Effector memory CD8-positive, alpha-beta T cell (primary cell): ENCODE data around the gene LDLRAD4.

Experiments used
- ATAC-seq: fragments of 150-1000 bp; cut with Tn5 transposase; replicated peaks from 2 replicates; pipeline ENCODE4 v1.10.0; 2021; ENCODE audit warnings: mild to moderate bottlenecking, moderate library complexity
- DNase-seq, 3 experiments: peaks; one replicate each; pipeline ENCODE4 v3.0.0; 2021
- H3K27ac Mint-ChIP-seq, 2 donors: one replicate each; pipeline ENCODE4 v1.8.0; 2022; ENCODE audit warnings: mild to moderate bottlenecking in 2 of 2, mixed read lengths in 2 of 2, moderate library complexity in 2 of 2
- H3K27me3 Mint-ChIP-seq, 2 donors: one replicate each; pipeline ENCODE4 v1.8.0; 2022; ENCODE audit warnings: mixed read lengths in 2 of 2
- H3K36me3 Mint-ChIP-seq: one replicate; pipeline ENCODE4 v1.8.0; 2022; ENCODE audit warnings: mild to moderate bottlenecking, moderate library complexity, mixed read lengths; ENCODE audit not compliant: insufficient read depth
- H3K4me1 Mint-ChIP-seq, 2 donors: one replicate each; pipeline ENCODE4 v1.8.0; 2022; ENCODE audit warnings: low read depth in 2 of 2, mixed read lengths in 2 of 2
- H3K4me3 Mint-ChIP-seq, 2 donors: one replicate each; pipeline ENCODE4 v1.8.0; 2022; ENCODE audit warnings: mild to moderate bottlenecking in 2 of 2, mixed read lengths in 2 of 2, moderate library complexity in 2 of 2
- H3K9me3 Mint-ChIP-seq, 2 donors: one replicate each; pipeline ENCODE4 v1.8.0; 2022; ENCODE audit warnings: mixed read lengths in 2 of 2

The LDLRAD4 gene

DNA sequence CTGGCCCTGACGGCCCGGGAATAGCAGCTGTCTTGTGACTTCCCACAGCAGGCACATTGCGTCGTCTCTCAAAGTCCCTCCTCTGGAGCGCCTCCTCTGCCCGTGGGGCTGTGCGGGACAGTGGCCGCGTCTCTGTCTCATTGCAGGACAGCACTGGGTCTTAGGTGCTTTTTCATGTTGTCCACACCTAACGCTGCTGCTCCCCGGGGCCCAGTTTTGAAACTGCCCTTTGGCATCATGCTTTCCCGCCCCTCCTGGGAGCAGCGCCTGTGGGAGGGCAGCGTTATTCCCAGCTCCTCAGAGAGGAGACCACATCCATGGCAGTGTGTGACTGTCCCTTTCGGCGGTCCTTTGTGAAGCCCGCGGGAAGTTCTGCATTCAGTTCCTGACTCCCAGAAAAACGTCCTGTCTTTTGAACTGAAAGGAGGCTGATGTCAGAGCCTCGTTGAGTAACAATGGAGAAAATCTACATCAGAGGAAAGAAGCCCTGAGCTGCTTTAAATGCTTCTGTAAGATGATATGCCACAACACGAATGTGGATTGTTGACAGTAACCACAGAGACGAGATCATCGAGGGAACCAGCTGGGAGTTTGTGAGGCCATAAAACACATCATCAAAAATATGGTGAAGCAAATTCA, 281.8 kb downstream of the LDLRAD4 start:
- DNase-seq (no peak), ATAC-seq (no peak)
- peaks cover 16 to 17% of the 10 kb centered on the region in 2 donors for H3K4me1 Mint-ChIP-seq
- H3K4me3 Mint-ChIP-seq, result no peak overlapping the region
- no peaks in the 10 kb centered on the region for H3K36me3 Mint-ChIP-seq
- H3K27ac Mint-ChIP-seq, result no peak overlapping the region
- peaks cover 5 to 9% of the 10 kb centered on the region in 2 donors for H3K9me3 Mint-ChIP-seq
- H3K27me3 Mint-ChIP-seq, result no peaks in the 10 kb centered on the region

DNA sequence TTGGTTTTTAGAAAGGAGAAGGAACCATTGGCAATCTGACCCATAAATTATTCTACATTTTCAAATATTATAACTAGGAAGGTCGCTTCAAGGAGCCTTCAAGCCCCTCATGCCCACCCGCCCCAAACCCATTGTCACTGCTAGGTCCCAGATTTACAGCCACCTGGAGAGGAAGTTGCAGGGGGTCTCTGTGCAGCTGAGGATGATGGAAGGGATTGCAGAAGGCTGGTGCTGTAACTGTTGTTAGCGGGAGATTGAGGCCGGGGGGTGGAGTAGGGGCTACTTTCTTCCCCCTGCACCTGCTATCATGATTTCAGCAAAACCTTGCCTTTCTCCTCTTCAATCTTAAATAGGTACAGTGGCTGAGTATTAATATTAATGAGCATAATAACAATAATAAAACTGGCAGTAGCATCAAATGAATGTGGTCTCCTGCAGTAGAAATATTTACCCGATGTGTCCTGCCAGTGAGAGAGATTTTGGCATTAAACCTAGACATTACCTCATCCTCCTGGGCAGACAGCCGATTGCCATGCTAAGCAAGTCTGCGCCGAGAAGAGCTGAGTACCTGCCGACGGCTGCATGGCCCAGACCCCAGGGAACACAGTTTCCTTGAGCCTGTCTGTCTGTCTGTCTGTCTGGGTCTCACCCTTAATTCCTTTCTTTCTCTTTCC, 282.4 kb downstream of the LDLRAD4 start:
- H3K36me3 Mint-ChIP-seq, result no peaks in the 10 kb centered on the region
- no peak overlapping the region for H3K27ac Mint-ChIP-seq
- no peak overlapping the region for H3K4me3 Mint-ChIP-seq
- DNase-seq, result no peak
- ATAC-seq, result no peak
- H3K9me3 Mint-ChIP-seq, result peaks cover 5 to 9% of the 10 kb centered on the region in 2 donors
- peaks cover 14 to 17% of the 10 kb centered on the region in 2 donors for H3K4me1 Mint-ChIP-seq
- no peaks in the 10 kb centered on the region for H3K27me3 Mint-ChIP-seq

DNA sequence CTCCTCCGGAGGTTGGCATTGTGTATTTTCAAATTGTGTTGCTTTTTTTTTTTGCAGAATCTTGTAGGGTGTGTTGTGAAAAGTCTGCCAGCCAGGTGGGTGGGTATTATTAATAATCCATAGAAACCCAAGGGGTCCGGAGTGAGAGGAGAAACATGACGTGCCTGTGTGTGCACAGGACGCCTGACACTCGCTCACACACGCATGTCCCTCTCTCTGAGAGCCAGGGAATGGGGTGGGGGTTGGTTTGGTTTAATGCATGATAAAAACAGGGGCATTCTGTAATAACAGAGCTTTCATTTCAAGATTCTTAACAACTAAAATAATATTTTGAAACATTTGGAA, 283.0 kb downstream of the LDLRAD4 start:
- peaks cover 11 to 16% of the 10 kb centered on the region in 2 donors for H3K4me1 Mint-ChIP-seq
- H3K9me3 Mint-ChIP-seq, result peaks cover 5 to 9% of the 10 kb centered on the region in 2 donors
- no peak overlapping the region for H3K27ac Mint-ChIP-seq
- ATAC-seq (no peak), DNase-seq (no peak)
- no peak overlapping the region for H3K4me3 Mint-ChIP-seq
- no peaks in the 10 kb centered on the region for H3K36me3 Mint-ChIP-seq
- no peaks in the 10 kb centered on the region for H3K27me3 Mint-ChIP-seq

DNA sequence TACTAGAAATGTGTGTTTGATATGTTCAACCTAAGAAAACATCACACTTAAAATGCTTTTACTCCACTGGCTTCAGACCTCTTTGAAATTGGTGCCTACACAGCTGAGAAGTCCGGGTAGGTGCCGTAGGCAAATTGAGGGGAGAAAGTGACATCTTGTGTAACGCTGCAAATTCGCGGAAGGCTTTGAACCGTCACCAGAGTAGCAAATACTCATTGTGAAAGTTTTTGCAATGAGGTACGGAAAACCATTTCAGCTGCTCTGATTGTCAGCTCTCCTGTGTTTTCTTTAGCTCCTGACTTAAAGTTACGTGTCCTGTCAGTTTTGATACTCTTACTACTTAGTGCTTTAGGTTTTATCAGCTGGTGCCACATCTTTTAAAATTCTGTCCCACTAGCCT, 283.3 kb downstream of the LDLRAD4 start:
- ATAC-seq (no peak), DNase-seq (no peak)
- no peaks in the 10 kb centered on the region for H3K36me3 Mint-ChIP-seq
- peak overlapping the region in 1 of 2 donors; percentile 2 for H3K27ac Mint-ChIP-seq
- no peaks in the 10 kb centered on the region for H3K27me3 Mint-ChIP-seq
- no peak overlapping the region for H3K4me3 Mint-ChIP-seq
- H3K9me3 Mint-ChIP-seq, result peaks cover 5 to 9% of the 10 kb centered on the region in 2 donors
- H3K4me1 Mint-ChIP-seq, result peaks cover 11 to 16% of the 10 kb centered on the region in 2 donors

DNA sequence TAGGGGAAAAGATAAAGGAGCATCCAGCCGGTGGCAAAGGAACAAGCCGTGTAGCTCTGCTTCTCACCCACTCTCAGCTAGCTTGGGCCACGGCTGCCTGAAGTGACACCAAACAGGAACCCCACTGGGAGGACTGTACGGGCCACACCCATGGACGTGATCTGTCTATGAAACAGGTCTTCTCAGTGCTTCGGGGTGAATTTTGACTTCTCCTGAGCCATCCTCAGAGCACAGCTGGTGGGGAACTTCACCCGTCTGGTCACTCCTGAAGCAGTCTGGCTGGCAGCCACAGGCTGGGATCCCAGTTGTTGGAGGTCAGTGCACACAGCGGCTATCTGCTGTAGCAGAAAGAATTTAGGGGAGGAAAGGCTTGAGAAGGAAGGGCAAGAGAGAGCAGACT, 284.0 kb downstream of the LDLRAD4 start:
- Mint-ChIP-seq H3K27ac (peak overlapping the region in 1 of 2 donors; percentile 2), H3K4me1 (peaks cover 11 to 16% of the 10 kb centered on the region in 2 donors), H3K27me3 (no peaks in the 10 kb centered on the region), H3K4me3 (no peak overlapping the region), H3K36me3 (no peaks in the 10 kb centered on the region), H3K9me3 (peaks cover 5 to 9% of the 10 kb centered on the region in 2 donors)
- DNase-seq (no peak), ATAC-seq (no peak)

DNA sequence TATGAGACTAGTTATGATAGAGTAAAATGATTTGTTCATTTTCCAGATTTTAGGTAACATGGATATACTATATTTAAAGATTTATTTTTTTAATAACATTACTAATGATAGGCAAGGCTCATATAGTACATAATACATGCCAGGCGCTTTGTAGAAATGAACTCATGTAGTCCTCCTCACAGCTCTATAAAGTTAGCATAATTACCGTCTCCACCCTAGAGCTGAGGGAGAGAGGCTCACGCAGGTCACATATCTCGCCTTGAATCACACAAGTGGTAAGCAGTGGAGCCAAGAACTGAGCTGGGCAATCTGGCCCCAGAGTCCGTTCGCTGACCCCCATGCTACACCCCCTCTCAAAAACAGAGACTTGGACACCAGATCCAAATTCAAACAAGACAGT, 285.3 kb downstream of the LDLRAD4 start:
- H3K4me3 Mint-ChIP-seq, result no peak overlapping the region
- peaks cover 5 to 9% of the 10 kb centered on the region in 2 donors for H3K9me3 Mint-ChIP-seq
- ATAC-seq (no peak), DNase-seq (no peak)
- no peaks in the 10 kb centered on the region for H3K27me3 Mint-ChIP-seq
- H3K36me3 Mint-ChIP-seq, result no peaks in the 10 kb centered on the region
- H3K27ac Mint-ChIP-seq, result no peak overlapping the region
- peaks cover 12 to 16% of the 10 kb centered on the region in 2 donors for H3K4me1 Mint-ChIP-seq

DNA sequence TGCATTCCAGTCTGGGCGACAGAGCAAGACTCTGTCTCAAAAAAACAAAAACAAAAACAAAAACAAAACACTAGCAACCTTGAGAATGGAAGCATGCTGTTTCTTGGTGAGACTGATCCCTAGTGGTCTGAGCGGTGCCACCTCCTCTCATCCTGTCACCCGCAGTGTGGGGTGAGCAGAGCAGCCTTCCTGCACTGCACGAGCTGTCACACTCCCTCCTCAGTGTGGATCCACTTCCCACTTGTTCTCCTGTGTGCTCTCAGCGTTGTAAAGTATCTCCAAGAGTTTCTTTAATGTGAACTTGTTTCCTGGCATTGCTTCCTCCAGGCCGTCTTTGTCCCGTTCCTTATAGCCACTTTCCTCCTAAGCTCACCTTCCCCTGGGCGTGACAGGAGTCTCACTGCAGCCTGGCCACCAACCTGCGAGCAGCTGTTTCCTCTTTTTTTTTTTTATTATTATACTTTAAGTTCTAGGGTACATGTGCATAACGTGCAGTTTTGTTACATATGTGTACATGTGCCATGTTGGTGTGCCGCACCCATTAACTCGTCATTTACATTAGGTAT, 287.3 kb downstream of the LDLRAD4 start:
- Mint-ChIP-seq H3K27me3 (no peaks in the 10 kb centered on the region), H3K9me3 (no peaks in the 10 kb centered on the region), H3K4me1 (peaks cover 14 to 19% of the 10 kb centered on the region in 2 donors), H3K4me3 (no peak overlapping the region), H3K27ac (no peak overlapping the region), H3K36me3 (no peaks in the 10 kb centered on the region)
- ATAC-seq (no peak), DNase-seq (no peak)

DNA sequence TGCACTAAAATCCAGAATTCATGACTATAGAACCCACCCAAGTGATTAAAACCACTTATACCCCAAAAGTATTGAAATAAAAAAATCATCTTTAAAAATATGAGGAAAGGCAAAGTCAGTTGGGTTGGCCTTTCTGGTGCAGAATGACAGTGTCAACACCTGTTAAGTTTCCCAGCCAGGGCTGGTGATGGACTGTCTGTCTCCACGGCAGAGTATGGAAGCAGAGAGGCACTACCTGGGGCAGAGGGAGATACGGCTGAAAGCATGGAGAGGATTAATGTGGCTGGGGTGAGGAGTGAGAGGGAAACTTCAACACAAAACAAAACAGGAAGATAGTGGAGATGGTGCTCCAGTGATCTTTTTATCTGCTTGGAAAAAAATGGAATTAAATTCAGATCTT, 292.0 kb downstream of the LDLRAD4 start:
- Mint-ChIP-seq H3K4me3 (no peak overlapping the region), H3K4me1 (peaks cover 13 to 15% of the 10 kb centered on the region in 2 donors), H3K27me3 (no peaks in the 10 kb centered on the region), H3K36me3 (no peaks in the 10 kb centered on the region), H3K9me3 (no peaks in the 10 kb centered on the region), H3K27ac (peak overlapping the region in 1 of 2 donors; percentile 20)
- no peak for ATAC-seq
- no peak for DNase-seq

DNA sequence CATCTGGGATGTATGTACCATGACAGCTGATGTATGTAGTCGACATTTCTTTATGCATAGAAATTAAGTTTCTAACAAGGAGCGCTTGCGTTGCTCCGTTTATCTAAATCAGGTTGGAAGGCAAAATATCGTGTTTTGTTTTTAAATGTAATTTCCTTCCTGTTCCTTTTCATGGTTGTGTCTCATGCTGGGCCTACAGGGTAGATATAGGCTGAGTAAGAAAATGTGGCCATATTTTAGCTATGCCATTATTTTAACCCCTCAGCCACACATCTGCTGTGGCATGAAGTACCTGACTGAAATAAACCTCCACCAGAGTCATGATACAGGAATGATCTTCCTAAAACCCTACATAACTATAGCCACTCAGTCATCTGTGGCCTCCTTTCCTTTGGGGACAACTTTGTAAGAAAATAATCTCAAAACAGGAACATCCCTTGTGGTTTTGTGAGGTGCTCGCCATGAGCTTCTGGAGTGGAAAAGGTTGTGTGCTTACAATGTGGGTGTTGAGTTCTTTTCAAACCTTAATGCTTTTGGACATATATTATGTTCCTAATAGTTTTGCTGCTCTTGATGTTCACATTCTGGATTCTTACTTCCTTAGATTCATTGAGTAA, 293.5 kb downstream of the LDLRAD4 start:
- H3K27me3 Mint-ChIP-seq, result no peaks in the 10 kb centered on the region
- H3K9me3 Mint-ChIP-seq, result no peaks in the 10 kb centered on the region
- H3K36me3 Mint-ChIP-seq, result no peaks in the 10 kb centered on the region
- H3K4me3 Mint-ChIP-seq, result no peak overlapping the region
- DNase-seq, result no peak
- H3K4me1 Mint-ChIP-seq, result peaks cover 13 to 14% of the 10 kb centered on the region in 2 donors
- no peak for ATAC-seq
- no peak overlapping the region for H3K27ac Mint-ChIP-seq

DNA sequence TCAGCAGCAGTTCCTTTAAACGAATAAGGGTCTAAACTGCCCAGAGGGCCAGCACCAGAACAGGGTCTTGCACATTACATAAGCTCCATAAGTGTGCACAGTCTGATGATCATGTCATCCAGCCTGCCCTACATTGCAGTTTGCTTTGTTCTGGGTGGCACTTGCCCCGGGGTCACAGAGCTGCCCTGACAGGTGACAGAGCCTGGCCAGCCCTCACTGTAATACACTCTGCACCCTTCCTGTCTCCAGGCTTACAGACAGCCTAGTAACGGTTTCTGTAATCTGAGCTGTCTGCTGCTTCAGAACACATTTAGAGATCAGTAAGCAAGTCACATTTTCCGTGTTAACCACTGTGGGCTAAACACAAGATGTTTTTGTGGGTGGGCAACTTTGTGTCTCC, 294.5 kb downstream of the LDLRAD4 start:
- H3K4me3 Mint-ChIP-seq, result no peak overlapping the region
- H3K9me3 Mint-ChIP-seq, result no peaks in the 10 kb centered on the region
- H3K27me3 Mint-ChIP-seq, result no peaks in the 10 kb centered on the region
- no peaks in the 10 kb centered on the region for H3K36me3 Mint-ChIP-seq
- H3K27ac Mint-ChIP-seq, result no peak overlapping the region
- H3K4me1 Mint-ChIP-seq, result peaks cover 13 to 14% of the 10 kb centered on the region in 2 donors
- ATAC-seq, result no peak
- DNase-seq, result no peak

DNA sequence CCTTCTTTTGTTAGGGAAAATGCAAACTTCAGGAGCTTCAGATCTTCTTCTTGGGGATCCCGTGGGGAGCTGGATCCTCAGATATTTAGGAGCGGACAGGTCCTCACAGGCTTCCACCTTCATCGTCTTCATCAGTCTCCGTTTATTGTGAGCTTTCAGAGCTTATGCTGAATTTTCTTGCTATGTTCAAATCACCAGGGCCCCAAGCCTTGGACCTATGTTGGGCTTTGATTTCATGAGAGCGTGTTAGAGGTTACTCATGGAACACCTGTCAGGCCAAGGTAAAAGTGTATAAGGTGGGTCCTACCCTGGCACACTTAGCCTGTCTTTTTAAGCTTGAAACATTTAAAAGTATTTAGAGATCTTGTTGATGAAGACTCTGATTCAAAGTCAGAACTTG, 294.9 kb downstream of the LDLRAD4 start:
- Mint-ChIP-seq H3K36me3 (no peaks in the 10 kb centered on the region), H3K4me3 (no peak overlapping the region), H3K9me3 (no peaks in the 10 kb centered on the region), H3K4me1 (peaks cover 13 to 14% of the 10 kb centered on the region in 2 donors), H3K27ac (no peak overlapping the region), H3K27me3 (no peaks in the 10 kb centered on the region)
- ATAC-seq, result no peak
- DNase-seq, result no peak

DNA sequence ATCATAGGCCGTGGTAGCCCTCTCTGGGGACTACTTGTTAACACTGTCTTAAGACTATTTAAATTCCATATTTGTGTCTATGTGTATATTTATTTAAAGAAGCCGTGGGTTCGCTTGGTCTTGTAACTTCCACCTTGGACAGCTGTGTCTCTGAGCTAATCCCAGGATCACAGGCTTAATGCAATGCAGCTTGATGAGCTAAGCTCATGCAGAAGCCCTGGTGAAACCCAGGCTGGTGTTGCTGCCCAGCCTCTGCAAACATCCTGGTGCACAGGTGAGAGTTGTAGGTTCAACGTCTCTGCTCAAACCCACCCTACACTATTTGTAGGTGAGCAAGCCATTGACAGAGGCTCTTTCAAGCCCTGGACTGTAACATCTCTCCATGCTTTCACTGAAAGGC, 296.0 kb downstream of the LDLRAD4 start:
- Mint-ChIP-seq H3K4me1 (peaks cover 10 to 14% of the 10 kb centered on the region in 2 donors), H3K36me3 (no peaks in the 10 kb centered on the region), H3K27me3 (no peaks in the 10 kb centered on the region), H3K27ac (no peak overlapping the region), H3K4me3 (no peak overlapping the region), H3K9me3 (no peaks in the 10 kb centered on the region)
- no peak for DNase-seq
- no peak for ATAC-seq

DNA sequence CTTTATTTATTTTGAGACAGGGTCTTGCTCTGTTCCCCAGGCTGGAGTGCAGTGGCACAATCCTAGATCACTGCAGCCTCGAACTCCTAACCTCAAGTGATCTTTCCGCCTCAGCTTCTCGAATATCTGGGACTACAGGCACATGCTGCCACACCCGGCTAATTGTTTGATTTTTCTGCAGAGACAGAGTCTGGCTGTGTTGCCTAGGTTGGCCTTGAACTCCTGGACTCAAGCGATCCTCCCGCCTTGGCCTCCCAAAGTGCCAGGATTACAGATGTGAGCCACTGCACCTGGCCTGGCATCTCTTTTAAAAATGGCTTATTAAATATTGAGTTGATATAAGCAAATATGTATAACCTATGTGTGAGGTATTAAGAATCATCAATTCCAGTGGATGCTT, 298.3 kb downstream of the LDLRAD4 start:
- DNase-seq (no peak), ATAC-seq (no peak)
- H3K27me3 Mint-ChIP-seq, result no peaks in the 10 kb centered on the region
- no peaks in the 10 kb centered on the region for H3K9me3 Mint-ChIP-seq
- H3K4me3 Mint-ChIP-seq, result no peak overlapping the region
- H3K36me3 Mint-ChIP-seq, result no peaks in the 10 kb centered on the region
- no peak overlapping the region for H3K27ac Mint-ChIP-seq
- peaks cover 7 to 10% of the 10 kb centered on the region in 2 donors for H3K4me1 Mint-ChIP-seq

DNA sequence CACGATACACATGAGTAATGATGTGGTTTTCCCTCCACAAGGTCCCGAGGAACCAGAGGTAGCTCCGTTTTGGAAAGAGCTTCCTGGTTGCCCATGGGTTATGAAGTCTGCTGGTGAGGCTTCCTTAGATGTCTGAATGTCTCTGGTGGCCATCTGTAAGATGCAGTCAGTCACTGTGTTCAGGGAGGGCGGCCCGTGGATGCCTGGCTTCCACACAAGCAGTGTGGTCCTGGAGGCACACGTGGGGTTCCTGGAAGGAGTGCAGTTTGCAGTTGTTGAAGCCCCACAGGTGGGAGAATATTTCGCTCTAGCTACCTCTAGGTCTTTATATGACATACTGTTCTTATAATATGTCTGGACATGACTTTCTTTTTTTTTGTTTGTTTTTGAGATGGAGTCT, 298.8 kb downstream of the LDLRAD4 start:
- Mint-ChIP-seq H3K4me3 (no peak overlapping the region), H3K27ac (no peak overlapping the region), H3K36me3 (no peaks in the 10 kb centered on the region), H3K9me3 (no peaks in the 10 kb centered on the region), H3K27me3 (no peaks in the 10 kb centered on the region), H3K4me1 (peaks cover 7 to 10% of the 10 kb centered on the region in 2 donors)
- DNase-seq (no peak), ATAC-seq (no peak)
